ENCODE results near the gene ACOX3.

The ACOX3 gene

DNA sequence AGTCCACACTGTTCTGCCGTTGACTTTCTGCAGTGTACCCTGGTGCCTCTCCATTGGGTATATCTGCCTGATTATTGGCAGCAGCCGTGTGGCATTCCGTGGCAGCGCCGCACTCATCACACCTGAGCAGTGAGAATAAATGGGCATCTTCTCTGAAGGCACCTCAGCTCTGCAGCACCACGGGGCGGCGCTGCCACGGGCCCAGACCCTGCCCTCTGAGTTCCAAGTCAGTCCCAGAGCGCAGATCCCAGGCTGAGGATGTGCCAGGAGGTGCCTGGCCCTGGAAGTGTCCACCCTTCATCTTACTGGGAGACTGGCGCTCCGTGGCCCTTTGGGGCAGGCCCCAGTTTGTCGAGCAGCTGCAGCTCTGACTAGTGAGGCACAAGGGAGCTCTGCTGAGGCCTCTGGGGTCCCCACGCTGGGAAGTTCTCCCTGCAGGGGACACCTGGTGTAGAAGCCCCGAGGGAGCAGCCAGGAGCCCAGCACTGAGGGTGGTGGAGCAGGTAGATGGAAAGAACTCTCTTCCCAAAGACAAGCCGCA lies 36.6 kb upstream of the ACOX3 start:
- TF ChIP-seq, protein P1, sequence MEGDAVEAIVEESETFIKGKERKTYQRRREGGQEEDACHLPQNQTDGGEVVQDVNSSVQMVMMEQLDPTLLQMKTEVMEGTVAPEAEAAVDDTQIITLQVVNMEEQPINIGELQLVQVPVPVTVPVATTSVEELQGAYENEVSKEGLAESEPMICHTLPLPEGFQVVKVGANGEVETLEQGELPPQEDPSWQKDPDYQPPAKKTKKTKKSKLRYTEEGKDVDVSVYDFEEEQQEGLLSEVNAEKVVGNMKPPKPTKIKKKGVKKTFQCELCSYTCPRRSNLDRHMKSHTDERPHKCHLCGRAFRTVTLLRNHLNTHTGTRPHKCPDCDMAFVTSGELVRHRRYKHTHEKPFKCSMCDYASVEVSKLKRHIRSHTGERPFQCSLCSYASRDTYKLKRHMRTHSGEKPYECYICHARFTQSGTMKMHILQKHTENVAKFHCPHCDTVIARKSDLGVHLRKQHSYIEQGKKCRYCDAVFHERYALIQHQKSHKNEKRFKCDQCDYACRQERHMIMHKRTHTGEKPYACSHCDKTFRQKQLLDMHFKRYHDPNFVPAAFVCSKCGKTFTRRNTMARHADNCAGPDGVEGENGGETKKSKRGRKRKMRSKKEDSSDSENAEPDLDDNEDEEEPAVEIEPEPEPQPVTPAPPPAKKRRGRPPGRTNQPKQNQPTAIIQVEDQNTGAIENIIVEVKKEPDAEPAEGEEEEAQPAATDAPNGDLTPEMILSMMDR (conservative IDR thresholded peaks at IDR 0.05) = no peak
- TF ChIP-seq ZFX (IDR thresholded peaks at IDR 0.05) = no peak
- H3K27ac ChIP-seq = no peak overlapping the region

GRCh38 chr4:8475751-8476575 lies 35.4 kb upstream of the ACOX3 start:
- TF ChIP-seq ZFX (IDR thresholded peaks at IDR 0.05) = no peak
- TF ChIP-seq, protein P1 (conservative IDR thresholded peaks at IDR 0.05) = no peak
- no peak overlapping the region for H3K27ac ChIP-seq

GRCh38 chr4:8474856-8475255 lies 34.3 kb upstream of the ACOX3 start:
- H3K27ac ChIP-seq = no peak overlapping the region

GRCh38 chr4:8473920-8474590 lies 33.5 kb upstream of the ACOX3 start:
- TF ChIP-seq ZFX (IDR thresholded peaks at IDR 0.05) = no peak
- TF ChIP-seq, protein P1 (conservative IDR thresholded peaks at IDR 0.05) = no peak
- no peak overlapping the region for H3K27ac ChIP-seq

More at GRCh38 chr4:8474856-8475255, 34.3 kb upstream of the ACOX3 start:
- TF ChIP-seq ZFX (IDR thresholded peaks at IDR 0.05) = no peak
- TF ChIP-seq, protein P1 (conservative IDR thresholded peaks at IDR 0.05) = no peak

- TF ChIP-seq, protein P1 (conservative IDR thresholded peaks at IDR 0.05) = no peak
- TF ChIP-seq ZFX (IDR thresholded peaks at IDR 0.05) = no peak
- H3K27ac ChIP-seq = no peak overlapping the region
Observed at GRCh38 chr4:8473198-8473919, 32.8 kb upstream of the ACOX3 start.

GRCh38 chr4:8472689-8473197 lies 32.2 kb upstream of the ACOX3 start:
- TF ChIP-seq, protein P1 (conservative IDR thresholded peaks at IDR 0.05) = no peak
- TF ChIP-seq ZFX (IDR thresholded peaks at IDR 0.05) = no peak
- H3K27ac ChIP-seq = no peak overlapping the region
